NCI-H1105 (cell line): ENCODE measurements around the gene SETBP1.

Experiments
- DNase-seq: peaks from one replicate; lab custom pipeline; 2025; lab: John Stamatoyannopoulos, UW

SETBP1 gene

DNA sequence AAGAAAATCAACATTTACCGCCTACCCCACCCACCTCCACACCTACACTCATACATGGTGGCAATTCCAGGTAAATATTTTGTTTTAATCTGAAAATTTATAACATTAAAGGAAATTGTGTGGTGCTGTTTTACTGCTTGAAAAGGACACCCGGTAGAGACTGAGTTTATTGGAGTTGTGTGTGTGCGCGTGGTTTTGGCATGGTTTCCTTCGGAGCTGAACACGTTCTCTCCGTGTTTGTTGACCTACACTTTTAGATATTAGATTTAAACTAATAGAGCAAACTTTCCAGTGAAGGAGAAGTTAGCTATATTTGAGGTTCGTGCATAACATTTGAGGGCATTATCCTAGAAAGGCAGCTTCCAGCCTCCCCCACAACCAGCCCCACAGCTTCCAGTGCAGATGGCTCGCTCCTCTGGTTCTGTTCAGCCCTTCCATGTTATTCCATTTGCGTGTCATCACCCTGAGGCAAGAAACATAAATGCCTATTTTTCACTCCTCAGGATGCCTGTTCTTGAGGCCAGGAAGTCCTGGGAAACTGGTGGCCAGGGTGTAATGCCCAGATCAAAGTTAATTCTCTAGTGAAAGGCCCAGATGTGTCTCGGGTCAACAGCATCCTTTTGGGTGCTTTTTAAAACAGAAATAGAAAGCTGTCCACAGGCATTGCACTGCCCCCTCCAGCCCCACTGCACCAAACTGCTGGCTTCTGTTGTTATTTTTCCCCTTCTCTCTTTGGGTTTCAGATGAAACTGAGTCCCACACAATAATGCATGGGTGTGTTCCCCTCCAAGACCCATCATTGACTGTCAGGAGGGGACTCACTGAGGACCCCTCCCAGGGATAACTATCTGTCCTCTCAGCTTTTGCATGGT is 190.2 kb downstream of the SETBP1 start:
- DNase-seq = no peak

- no peak for DNase-seq
These were observed 191.1 kb downstream of the SETBP1 start for GRCh38 chr18:44871771-44872170.

DNA sequence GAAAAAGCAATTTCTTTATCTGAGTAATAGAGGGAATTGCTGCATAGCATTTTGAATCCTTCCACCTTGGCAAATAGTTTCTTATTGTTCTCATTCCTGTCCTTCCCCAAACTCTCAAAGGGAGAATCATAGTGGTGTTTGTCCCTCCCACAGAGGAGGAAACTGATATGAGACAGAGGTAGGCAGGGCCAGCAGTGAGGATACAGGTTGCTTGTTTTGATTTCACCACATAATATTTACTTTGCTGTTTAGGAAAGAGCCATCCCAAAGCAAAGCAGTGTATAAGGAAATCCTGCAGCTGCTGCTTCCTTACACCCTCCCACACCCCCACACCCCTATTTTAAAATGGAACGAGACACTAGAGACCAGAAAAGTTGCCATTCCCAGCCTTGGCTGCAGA is 195.3 kb downstream of the SETBP1 start:
- DNase-seq = no peak

- no peak for DNase-seq
These were observed 196.1 kb downstream of the SETBP1 start for GRCh38 chr18:44876755-44877154.

- no peak for DNase-seq
These were observed 197.6 kb downstream of the SETBP1 start for GRCh38 chr18:44878335-44878734.

GRCh38 chr18:44880170-44880569 is 199.5 kb downstream of the SETBP1 start:
- DNase-seq = no peak

- DNase-seq = no peak
These were observed 200.9 kb downstream of the SETBP1 start for GRCh38 chr18:44881461-44882162.

DNA sequence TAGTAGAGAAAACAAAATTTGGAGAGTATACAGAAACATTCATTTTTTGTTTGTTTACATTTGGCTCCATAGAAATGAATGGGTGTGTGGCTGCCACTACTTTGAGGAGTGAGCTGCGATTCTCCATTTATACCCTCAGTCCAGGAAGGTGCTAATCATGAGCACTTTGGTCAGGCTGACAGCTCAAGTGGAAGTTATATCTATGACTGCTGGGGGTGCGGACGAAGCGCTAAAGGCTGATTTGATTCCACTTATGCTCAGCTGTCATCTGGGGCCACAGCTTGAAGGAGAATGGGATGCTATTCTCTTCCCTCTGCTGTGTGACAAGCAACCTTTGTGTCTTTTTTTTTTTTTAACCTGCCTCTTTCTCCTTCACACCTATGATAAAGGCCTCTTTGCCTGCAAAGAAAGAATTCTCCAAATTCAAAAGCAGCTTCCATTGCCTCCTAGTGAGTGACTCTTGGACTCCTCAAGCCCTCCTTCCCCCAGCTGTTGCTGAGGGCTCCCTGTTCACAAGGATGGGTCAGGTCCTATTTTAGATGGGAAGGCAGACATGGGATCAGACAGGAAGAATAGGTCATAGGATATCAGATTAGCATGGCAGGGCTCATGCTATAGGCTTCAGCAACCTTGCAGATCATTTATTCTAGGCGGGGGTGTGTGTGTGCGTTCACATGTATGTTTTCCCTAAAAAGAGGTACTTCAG is 201.6 kb downstream of the SETBP1 start:
- no peak for DNase-seq

DNA sequence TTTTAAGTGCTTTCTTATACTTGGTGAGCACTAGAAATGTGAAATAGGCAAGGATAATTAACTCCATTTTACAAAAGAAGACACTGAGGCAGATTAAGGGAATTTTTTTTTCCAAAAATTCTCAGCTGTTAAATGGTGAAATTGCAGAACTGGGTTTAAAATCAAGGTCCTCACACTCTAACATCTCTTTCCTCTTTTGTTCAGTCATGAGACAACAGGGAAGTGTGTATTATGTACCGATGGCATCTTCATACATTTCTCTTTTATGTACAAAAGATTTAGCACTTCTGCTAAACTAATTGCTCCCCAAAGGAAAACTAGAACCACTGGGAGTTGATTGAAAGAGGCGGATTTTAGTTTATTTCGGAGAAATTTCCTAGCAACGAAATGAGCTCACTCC is 203.0 kb downstream of the SETBP1 start:
- no peak for DNase-seq

- no peak for DNase-seq
These were observed 203.7 kb downstream of the SETBP1 start for GRCh38 chr18:44884431-44884830.

- DNase-seq = no peak
These were observed 204.8 kb downstream of the SETBP1 start for GRCh38 chr18:44885507-44885906.

- no peak for DNase-seq
These were observed 206.5 kb downstream of the SETBP1 start for GRCh38 chr18:44887227-44887631.

GRCh38 chr18:44889111-44889510 is 208.4 kb downstream of the SETBP1 start:
- no peak for DNase-seq

GRCh38 chr18:44893045-44893706 is 212.5 kb downstream of the SETBP1 start:
- no peak for DNase-seq

DNA sequence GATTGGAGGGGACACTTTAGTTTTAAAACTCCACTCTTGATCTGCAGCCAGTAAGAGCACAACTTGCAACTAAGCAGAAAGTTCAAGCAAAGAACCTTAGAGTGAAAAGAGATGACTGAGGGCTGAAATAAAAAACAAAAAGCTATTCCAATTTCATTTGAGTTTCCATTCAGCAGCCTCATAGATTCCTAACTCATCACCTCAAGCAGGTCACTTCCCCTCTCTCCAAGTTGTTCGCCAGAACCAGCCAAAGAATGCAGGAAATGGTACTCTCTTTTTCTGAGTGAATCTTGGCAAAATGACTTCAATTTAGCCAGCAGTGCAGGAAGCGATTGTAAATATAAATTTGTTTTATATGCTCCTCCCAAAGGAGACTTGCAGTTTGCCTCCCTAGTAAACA is 213.3 kb downstream of the SETBP1 start:
- DNase-seq = no peak

DNA sequence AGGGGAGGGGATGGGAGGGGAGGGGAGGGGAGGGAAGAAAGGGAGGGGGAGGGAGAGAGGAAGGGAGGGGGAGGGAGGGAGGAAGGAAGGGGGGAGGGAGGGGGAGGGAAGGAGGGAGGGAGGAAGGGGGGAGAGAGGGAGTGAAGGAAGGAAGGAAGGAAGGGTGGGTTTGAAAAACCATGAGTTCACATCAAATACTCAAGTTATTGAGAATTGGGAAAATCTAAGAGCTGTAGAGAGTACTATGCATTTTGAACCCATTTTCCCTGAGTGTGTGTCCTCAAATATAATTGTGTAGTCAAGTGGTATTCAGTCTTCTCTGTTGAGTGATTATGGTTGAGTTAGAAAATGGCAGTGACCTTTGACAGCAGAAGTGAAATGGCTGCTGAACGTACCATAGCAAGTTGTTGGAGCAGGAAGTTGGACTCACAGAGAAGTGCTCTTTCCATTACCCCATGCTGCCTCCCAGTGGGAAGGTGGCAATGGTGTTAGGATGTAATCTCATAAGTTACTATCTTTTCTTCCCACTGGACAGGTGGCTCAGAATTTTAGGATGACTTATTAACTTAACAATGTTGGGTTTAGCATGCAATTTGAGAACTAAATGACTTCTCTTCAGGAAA is 214.6 kb downstream of the SETBP1 start:
- peak; percentile 16 for DNase-seq

- peak; percentile 46 for DNase-seq
These were observed 216.2 kb downstream of the SETBP1 start for GRCh38 chr18:44896846-44897245.

DNA sequence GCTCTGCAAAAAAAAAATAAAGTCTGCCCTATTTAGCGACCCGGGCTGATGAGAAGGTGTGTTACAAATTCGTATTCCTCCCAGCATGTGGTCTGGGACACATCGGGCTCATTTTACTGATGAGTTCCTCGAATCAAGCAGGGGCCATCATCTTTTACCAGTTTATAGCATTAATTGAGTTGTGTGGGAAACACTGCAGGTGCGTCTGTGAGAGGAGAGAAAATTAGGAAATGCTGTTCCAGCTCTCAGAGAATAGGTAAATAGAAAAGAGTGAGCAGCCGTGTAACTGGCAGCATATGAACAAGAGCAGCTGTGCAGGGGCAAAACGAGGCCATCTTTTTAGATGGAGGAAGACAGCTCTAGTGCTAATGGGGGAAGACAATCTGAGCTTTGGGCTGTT is 216.7 kb downstream of the SETBP1 start:
- DNase-seq = peak; percentile 72

GRCh38 chr18:44897816-44898215 is 217.1 kb downstream of the SETBP1 start:
- no peak for DNase-seq

DNA sequence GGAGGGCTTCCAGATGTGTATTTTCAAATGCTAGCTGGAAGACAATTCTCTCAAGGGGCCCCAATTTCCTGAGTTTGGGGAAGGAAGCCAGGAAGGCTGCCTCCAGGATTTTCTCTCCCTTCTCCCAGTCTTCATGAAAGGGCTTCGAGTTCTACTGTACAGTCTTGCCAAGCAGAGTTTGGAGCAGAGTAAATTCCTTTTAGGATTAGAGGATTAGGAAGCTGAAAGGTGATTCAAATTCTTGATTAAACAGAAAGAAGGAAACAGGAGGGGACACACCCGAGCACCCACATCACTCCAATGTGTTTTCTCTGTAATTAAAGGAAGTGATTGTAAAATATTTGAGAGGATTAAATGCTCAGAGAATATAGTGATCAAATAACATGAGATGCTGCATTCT is 217.8 kb downstream of the SETBP1 start:
- no peak for DNase-seq

DNA sequence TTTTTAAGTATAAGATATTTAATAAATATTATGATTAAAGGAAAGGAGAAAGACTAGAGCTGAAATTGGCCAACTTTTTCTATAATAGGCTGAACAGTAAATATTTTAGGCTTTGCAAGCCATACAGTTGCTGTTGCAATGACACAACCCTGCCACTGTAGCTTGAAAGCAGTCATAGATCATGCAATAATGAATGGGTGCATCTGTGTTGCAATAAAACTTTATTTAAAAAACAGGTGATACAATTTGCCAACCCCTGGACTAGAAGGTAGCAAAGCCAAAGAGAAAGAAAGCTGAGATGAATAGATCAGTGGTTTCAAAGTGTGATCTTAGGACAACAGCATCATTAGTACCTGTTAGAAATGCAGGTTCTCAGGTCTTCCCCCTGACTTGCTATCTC is 219.1 kb downstream of the SETBP1 start:
- no peak for DNase-seq

GRCh38 chr18:44900627-44901026 is 219.9 kb downstream of the SETBP1 start:
- DNase-seq = no peak
